Measurements from ENCODE around the gene DST. TPM values are rescaled to one million over a fixed set of nuclear protein-coding genes. Genes with fewer than 3 reads are reported as not detected.

The DST gene
- 117 and 124 TPM in 2 replicates for total RNA-seq
- long read RNA-seq, full-length matches to known transcripts, result 1 of 101 reads
- long read RNA-seq, partial matches to known transcripts, result 90 of 101 reads
- long read RNA-seq, other reads (novel, unspliced or antisense), result 10 of 101 reads

DNA sequence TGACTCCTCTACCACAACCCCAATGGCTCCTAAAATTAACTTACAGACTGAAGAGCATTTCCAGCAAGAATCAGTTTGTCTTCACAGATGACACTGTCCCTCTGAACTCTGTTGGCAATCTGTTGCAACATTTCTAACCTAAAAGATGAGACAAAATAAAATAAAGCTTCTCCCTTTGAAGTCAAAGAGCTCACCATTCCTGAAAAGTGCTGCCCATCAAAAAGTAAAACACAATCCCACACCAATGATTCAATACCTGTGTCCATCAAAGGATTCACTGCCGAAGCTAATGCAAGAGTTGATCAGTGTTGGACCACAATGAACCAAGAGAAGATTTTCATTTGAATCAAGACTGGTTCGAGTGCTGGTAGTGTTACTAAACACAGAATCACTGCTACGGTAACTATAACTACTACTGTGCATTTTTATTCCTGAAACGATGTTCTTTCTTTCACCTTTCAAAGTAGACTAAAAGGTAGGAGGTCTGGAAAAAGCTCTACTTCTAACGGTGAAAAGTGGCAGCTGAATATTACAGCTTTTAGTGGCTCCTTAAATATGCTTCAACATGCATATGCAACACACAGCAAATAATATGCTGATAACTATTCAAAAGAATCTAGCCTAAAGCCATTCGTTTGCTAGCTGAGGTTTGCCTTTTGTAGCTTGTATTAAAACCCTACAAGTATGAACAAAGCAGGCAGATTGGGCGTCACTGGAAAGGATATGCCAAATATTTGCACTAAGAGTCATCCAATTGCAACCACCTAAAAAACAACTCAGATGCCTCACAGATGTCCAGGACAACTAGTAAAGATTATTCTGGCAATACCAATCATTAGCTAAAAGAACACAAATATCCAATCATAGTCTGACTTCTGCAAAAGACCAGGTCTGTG is at the start of gene DST:
TSS of gene DST (minus strand) at position 524 of the 896 bp plus-strand sequence.
- Mint-ChIP-seq H3K4me1 (no peaks in the 10 kb centered on the region), H3K27ac (ENCODE audit: unreplicated experiment) (no peak within 1 kb of the TSS), H3K9me3 (no peaks in the 10 kb centered on the region), H3K36me3 (ENCODE audit: low read depth) (peaks cover 5% of the 10 kb centered on the region), H3K27me3 (ENCODE audit: low read depth) (no peaks in the 10 kb centered on the region), H3K4me3 (no peak within 1 kb of the TSS)
- TF ChIP-seq CTCF (conservative IDR thresholded peaks at IDR 0.05), result no peak
- no peak for DNase-seq (ENCODE audit: low read depth, low spot score)

DNA sequence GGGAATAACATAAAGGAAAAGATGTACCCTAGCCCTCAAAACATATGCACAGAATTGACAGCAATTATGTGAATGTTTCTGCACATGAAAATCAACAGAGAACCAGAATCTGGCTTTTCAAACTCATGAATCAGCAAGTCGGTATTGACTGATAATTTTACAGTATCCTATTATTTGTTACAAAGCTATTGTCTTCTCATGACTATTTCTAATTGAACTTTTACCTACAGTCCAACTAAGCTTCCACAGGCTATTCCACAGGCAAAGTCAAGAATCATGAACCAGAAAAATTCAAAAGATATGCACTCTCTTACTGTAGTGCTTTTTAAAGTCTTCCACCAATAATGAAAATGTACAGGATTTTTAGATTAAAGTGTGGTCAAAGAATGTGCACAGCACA is 49.1 kb upstream of the DST start:
- no peak overlapping the region for H3K27ac Mint-ChIP-seq (ENCODE audit: unreplicated experiment)
- H3K27me3 Mint-ChIP-seq (ENCODE audit: low read depth), result no peaks in the 10 kb centered on the region
- H3K4me3 Mint-ChIP-seq, result no peak overlapping the region
- peaks cover 8% of the 10 kb centered on the region for H3K36me3 Mint-ChIP-seq (ENCODE audit: low read depth)
- peaks cover 8% of the 10 kb centered on the region for H3K4me1 Mint-ChIP-seq
- no peaks in the 10 kb centered on the region for H3K9me3 Mint-ChIP-seq
- no peak for DNase-seq (ENCODE audit: low read depth, low spot score)
- no peak for TF ChIP-seq CTCF (conservative IDR thresholded peaks at IDR 0.05)

GRCh38 chr6:56691286-56691595 is 48.6 kb upstream of the DST start:
- Mint-ChIP-seq H3K4me1 (peaks cover 8% of the 10 kb centered on the region), H3K27me3 (ENCODE audit: low read depth) (no peaks in the 10 kb centered on the region), H3K36me3 (ENCODE audit: low read depth) (peaks cover 4% of the 10 kb centered on the region), H3K27ac (ENCODE audit: unreplicated experiment) (no peak overlapping the region), H3K4me3 (no peak overlapping the region), H3K9me3 (no peaks in the 10 kb centered on the region)
- TF ChIP-seq CTCF (conservative IDR thresholded peaks at IDR 0.05), result no peak
- no peak for DNase-seq (ENCODE audit: low read depth, low spot score)

DNA sequence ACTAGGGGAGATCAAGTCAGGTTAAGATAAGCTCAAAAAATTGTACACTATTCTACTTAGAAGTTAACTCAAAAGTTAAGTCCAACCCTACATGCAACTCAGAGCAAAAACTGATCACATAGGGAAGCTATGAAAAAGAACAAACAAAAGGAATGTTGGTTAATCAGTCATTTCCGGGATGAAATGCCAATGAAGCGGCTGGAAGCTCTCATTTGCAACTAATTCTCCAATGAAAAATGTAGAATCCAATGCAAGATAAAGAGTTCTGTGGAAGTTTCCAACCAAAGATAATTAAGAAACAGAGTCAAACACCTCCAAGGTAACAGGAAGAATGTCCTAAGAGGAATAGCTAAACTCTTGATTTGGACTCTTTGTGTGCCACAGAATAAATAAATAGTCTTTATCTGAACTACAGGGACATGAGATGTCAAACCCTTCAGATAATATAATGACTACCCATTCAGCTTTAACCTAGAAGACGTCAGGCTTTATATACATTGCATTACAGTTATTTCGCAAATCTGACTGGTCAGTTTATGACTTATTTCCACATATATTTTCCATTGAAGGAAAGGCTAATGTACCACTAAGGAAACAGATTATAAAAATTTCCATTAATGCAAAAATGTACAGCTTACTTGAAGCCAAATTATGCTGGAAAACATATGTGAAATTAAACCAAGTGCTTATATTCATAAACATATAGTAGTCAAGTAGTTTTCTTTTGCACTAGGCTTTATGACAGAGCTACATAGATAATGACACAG is 48.0 kb upstream of the DST start:
- DNase-seq (ENCODE audit: low read depth, low spot score), result no peak
- Mint-ChIP-seq H3K36me3 (ENCODE audit: low read depth) (peaks cover 4% of the 10 kb centered on the region), H3K4me1 (peaks cover 8% of the 10 kb centered on the region), H3K9me3 (no peaks in the 10 kb centered on the region), H3K27me3 (ENCODE audit: low read depth) (no peaks in the 10 kb centered on the region), H3K27ac (ENCODE audit: unreplicated experiment) (no peak overlapping the region), H3K4me3 (no peak overlapping the region)
- no peak for TF ChIP-seq CTCF (conservative IDR thresholded peaks at IDR 0.05)

DNA sequence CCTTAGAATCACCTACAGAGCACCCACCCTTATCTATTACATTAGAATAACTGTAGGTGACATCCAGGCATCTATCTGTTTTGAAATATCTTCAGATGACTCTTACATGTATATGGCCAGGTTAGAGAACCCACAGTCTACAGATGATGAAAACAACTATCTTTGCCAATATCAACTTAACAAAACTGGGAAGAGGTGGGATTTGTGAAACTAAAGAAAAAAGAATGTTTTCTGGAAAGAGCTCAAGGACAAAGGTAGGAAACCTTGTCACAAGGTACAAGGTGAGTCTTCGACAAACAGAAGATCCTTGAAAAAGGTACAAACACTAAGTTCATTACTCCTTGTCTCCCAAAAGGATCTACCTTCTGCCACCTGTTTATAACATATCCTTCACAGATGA is 47.0 kb upstream of the DST start:
- Mint-ChIP-seq H3K9me3 (no peaks in the 10 kb centered on the region), H3K4me1 (peaks cover 8% of the 10 kb centered on the region), H3K27ac (ENCODE audit: unreplicated experiment) (no peak overlapping the region), H3K36me3 (ENCODE audit: low read depth) (no peaks in the 10 kb centered on the region), H3K4me3 (no peak overlapping the region), H3K27me3 (ENCODE audit: low read depth) (no peaks in the 10 kb centered on the region)
- no peak for TF ChIP-seq CTCF (conservative IDR thresholded peaks at IDR 0.05)
- no peak for DNase-seq (ENCODE audit: low read depth, low spot score)
